Glutamatergic neuron (in vitro differentiated cells): ENCODE measurements around the gene CCDC138. TPM values are rescaled to one million over a fixed set of nuclear protein-coding genes. Genes with fewer than 3 reads are reported as not detected.

ENCODE experiments used
- DNase-seq: peaks from one replicate; pipeline ENCODE4 v3.0.0; 2022
- H3K27ac Mint-ChIP-seq: one replicate; pipeline ENCODE4 v1.8.0; 2020; ENCODE audit warnings: mild to moderate bottlenecking, mixed read lengths, inconsistent platforms; ENCODE audit not compliant: unreplicated experiment
- H3K27me3 Mint-ChIP-seq: one replicate; pipeline ENCODE4 v1.8.0; 2020; ENCODE audit warnings: mild to moderate bottlenecking, moderate library complexity, mixed read lengths, inconsistent platforms; ENCODE audit not compliant: unreplicated experiment
- H3K36me3 Mint-ChIP-seq: one replicate; pipeline ENCODE4 v1.8.0; 2020; ENCODE audit warnings: mild to moderate bottlenecking, mixed read lengths, inconsistent platforms; ENCODE audit not compliant: unreplicated experiment
- H3K4me1 Mint-ChIP-seq: one replicate; pipeline ENCODE4 v1.8.0; 2020; ENCODE audit warnings: mild to moderate bottlenecking, low read depth, mixed read lengths, inconsistent platforms; ENCODE audit not compliant: unreplicated experiment
- H3K4me3 Mint-ChIP-seq: one replicate; pipeline ENCODE4 v1.8.0; 2020; ENCODE audit warnings: mild to moderate bottlenecking, mixed read lengths, inconsistent platforms; ENCODE audit not compliant: unreplicated experiment
- H3K9me3 Mint-ChIP-seq: one replicate; pipeline ENCODE4 v1.8.0; 2020; ENCODE audit warnings: mild to moderate bottlenecking, moderate library complexity, mixed read lengths, inconsistent platforms; ENCODE audit not compliant: unreplicated experiment
- total RNA-seq: library from RNA; stranded (reverse); fragmentation: NEBNext Ultra II Directional; extraction: Animal tissue kit (Norgen Biotek cat#: 25700); gene quantifications from one replicate; pipeline ENCODE4 v1.2.1, GENCODE V29; 2021; ENCODE audit not compliant: unreplicated experiment
- TF ChIP-seq, protein P1 (sequence below): fragments of 200-600 bp; sonication (generic); IDR thresholded peaks from one replicate; pipeline ENCODE4 v1.5.0; 2021; ENCODE audit not compliant: partially characterized antibody, unreplicated experiment

CCDC138 gene
- total RNA-seq, 1 donor from 2014 or later, result 12.0 TPM

DNA sequence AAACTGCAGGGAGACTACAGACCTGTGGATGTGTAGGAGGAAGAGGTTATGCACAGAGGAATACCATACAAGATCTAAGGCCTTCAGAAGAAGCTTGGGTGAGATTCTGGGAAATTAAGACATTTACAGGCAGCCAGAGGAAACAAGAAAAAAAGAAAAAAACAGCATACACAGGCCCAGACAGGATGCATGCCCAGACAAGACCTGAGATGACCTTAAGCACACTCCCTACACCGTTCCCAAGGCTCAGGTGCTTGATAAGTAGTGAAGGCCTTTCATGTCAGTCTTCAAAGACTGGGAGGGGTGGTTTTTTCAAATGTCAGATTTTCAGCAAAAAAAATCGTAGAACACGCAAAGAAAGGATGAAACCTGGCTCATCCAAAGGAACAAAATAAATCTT is 83.0 kb downstream of the CCDC138 start:
- Mint-ChIP-seq H3K27me3 (no peaks in the 10 kb centered on the region), H3K27ac (no peak overlapping the region), H3K36me3 (peaks cover 31% of the 10 kb centered on the region), H3K9me3 (peaks cover 6% of the 10 kb centered on the region), H3K4me3 (no peak overlapping the region), H3K4me1 (no peaks in the 10 kb centered on the region)
- TF ChIP-seq, protein P1, sequence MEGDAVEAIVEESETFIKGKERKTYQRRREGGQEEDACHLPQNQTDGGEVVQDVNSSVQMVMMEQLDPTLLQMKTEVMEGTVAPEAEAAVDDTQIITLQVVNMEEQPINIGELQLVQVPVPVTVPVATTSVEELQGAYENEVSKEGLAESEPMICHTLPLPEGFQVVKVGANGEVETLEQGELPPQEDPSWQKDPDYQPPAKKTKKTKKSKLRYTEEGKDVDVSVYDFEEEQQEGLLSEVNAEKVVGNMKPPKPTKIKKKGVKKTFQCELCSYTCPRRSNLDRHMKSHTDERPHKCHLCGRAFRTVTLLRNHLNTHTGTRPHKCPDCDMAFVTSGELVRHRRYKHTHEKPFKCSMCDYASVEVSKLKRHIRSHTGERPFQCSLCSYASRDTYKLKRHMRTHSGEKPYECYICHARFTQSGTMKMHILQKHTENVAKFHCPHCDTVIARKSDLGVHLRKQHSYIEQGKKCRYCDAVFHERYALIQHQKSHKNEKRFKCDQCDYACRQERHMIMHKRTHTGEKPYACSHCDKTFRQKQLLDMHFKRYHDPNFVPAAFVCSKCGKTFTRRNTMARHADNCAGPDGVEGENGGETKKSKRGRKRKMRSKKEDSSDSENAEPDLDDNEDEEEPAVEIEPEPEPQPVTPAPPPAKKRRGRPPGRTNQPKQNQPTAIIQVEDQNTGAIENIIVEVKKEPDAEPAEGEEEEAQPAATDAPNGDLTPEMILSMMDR, result no peak
- DNase-seq, result no peak

DNA sequence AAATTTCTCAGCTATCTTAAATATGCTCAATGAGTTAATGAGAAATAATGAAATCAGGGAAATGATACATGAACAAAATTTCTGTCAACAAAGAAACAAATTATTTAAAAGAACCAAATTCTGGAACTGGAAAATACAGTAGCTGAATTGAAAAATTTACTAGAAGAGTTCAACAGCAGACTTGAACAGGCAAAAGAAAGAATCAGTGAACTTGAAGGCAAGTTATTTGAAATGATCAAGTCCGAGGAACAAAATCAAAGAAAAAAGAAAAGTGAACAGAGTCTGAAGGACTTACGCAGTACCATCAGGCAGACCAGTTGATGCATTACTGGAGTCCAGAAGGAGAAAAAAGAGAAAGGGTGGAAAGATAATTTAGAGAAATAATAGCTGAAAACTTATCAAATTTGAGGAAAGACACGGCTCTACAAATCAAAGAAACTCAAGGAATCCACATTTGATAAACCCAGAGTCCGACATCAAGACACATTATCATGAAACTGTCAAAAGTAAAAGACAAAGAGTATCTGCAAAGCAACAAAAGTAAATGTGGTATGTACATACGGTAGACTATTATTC is 83.6 kb downstream of the CCDC138 start:
- H3K4me1 Mint-ChIP-seq, result no peaks in the 10 kb centered on the region
- no peak overlapping the region for H3K27ac Mint-ChIP-seq
- TF ChIP-seq, protein P1, result no peak
- H3K9me3 Mint-ChIP-seq, result peaks cover 6% of the 10 kb centered on the region
- no peak overlapping the region for H3K4me3 Mint-ChIP-seq
- DNase-seq, result no peak
- peaks cover 31% of the 10 kb centered on the region for H3K36me3 Mint-ChIP-seq
- H3K27me3 Mint-ChIP-seq, result no peaks in the 10 kb centered on the region

DNA sequence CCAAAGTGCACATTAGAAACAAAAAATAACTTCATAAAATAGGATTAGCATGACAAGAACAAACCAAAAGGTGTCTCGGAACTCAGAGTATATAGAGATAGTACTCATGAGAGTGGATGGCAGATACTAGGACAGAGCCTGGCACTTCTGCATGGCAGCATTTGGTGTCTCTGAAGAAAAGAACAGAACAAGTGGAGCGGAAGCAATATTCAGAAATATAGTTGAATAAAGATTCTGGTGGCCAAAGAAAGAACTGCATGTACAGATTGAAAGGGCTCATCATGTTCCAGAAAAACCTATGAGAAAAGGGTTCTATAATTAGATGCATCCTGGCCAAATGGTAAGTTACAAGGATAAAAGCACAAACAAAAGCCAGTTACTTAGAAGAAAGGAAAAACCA is 90.9 kb downstream of the CCDC138 start:
- H3K4me1 Mint-ChIP-seq, result no peaks in the 10 kb centered on the region
- H3K9me3 Mint-ChIP-seq, result peaks cover 1% of the 10 kb centered on the region
- no peak overlapping the region for H3K4me3 Mint-ChIP-seq
- no peak overlapping the region for H3K27ac Mint-ChIP-seq
- TF ChIP-seq, protein P1, result peak; percentile 54
- DNase-seq, result no peak
- peaks cover 26% of the 10 kb centered on the region for H3K36me3 Mint-ChIP-seq
- no peaks in the 10 kb centered on the region for H3K27me3 Mint-ChIP-seq

DNA sequence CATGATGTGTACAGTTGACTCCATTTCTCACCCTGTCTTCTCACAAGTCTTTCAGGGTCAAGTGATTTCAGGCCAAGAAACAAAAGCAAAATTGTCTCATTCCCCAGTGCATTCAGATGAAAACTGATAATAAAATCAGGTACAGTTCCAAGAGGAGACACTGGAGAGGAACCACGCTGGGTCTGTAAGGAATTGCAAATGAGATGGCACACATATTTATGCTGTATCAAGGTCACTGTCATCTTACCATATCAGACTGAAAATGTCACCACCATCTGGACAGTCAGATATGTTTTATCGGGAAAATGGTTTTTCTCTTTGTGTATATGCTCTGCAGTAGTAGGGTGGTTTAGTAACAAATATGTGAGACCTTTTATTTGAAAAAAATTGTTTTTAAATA is 91.7 kb downstream of the CCDC138 start:
- DNase-seq, result no peak
- no peaks in the 10 kb centered on the region for H3K27me3 Mint-ChIP-seq
- no peak overlapping the region for H3K27ac Mint-ChIP-seq
- H3K4me1 Mint-ChIP-seq, result no peaks in the 10 kb centered on the region
- peaks cover 5% of the 10 kb centered on the region for H3K9me3 Mint-ChIP-seq
- H3K36me3 Mint-ChIP-seq, result peaks cover 29% of the 10 kb centered on the region
- TF ChIP-seq, protein P1, result no peak
- no peak overlapping the region for H3K4me3 Mint-ChIP-seq

DNA sequence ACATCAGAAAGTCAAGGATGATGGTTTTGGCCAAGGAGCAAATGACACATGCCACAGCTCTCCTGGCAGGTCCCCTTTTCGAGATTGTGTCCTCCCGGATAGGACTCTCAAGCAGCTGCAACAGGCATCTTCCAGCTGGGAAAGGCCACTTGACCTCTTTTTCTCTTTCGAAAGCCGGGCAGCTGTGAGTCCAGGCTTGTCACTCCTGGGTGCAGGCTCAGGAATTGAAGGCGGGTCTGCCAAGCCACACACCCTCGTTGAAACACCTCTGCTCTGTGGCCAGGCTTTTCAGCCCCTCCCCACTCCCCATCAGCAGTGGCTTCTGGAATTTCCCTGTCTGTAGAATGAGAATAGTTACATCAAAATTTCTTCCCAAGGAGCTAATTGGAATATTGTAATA is 98.0 kb downstream of the CCDC138 start:
- Mint-ChIP-seq H3K36me3 (peaks cover 33% of the 10 kb centered on the region), H3K27ac (no peak overlapping the region), H3K4me1 (no peaks in the 10 kb centered on the region), H3K4me3 (no peak overlapping the region), H3K9me3 (peaks cover 5% of the 10 kb centered on the region), H3K27me3 (no peaks in the 10 kb centered on the region)
- TF ChIP-seq, protein P1, result no peak
- no peak for DNase-seq
